Measurements from ENCODE around the gene NEK1. TPM values are rescaled to one million over a fixed set of nuclear protein-coding genes. Genes with fewer than 3 reads are reported as not detected.

NEK1 gene
- total RNA-seq, 4 donors from 2014 or later, result 6.0 to 11.1 (median 6.7) TPM

GRCh38 chr4:169619958-169620879 lies 7.8 kb upstream of the NEK1 start, which contains the start of gene CLCN3:
TSS of gene CLCN3 (plus strand) at chr4:169620578. CDS start at chr4:169635929, 15,351 bp downstream.
- DNase-seq (ENCODE audit: low spot score in 2 of 2), result peak; percentile 98
- Histone ChIP-seq H3K27ac (peak within 1 kb of the TSS; percentile 97), H3K4me3 (peak within 1 kb of the TSS; percentile 62), H3K9me3 (no peaks in the 10 kb centered on the region), H3K4me1 (peaks cover 36% of the 10 kb centered on the region), H3K27me3 (no peaks in the 10 kb centered on the region), H3K36me3 (no peaks in the 10 kb centered on the region)
- under 1% methylated on average over 59 of the region's 67 CpGs for WGBS
- TF ChIP-seq CTCF (IDR thresholded peaks at IDR 0.05) (no peak), POLR2AphosphoS5 (IDR thresholded peaks at IDR 0.05) (peak; percentile 25 to 84 (median 78)), POLR2A (IDR thresholded peaks at IDR 0.05) (peak; percentile 8 to 81), EP300 (IDR thresholded peaks at IDR 0.05) (no peak)

- Histone ChIP-seq H3K4me3 (peak overlapping the region; percentile 62), H3K27ac (peak overlapping the region; percentile 97), H3K36me3 (no peaks in the 10 kb centered on the region), H3K27me3 (no peaks in the 10 kb centered on the region), H3K4me1 (peaks cover 36% of the 10 kb centered on the region), H3K9me3 (no peaks in the 10 kb centered on the region)
- TF ChIP-seq POLR2A (IDR thresholded peaks at IDR 0.05) (no peak), CTCF (IDR thresholded peaks at IDR 0.05) (peak; percentile 18 to 47)
- WGBS, result 2% methylated on average over 12 of the region's 12 CpGs
- no peak for DNase-seq (ENCODE audit: low spot score in 2 of 2)
Observed at GRCh38 chr4:169619518-169619957, 7.2 kb upstream of the NEK1 start.

DNA sequence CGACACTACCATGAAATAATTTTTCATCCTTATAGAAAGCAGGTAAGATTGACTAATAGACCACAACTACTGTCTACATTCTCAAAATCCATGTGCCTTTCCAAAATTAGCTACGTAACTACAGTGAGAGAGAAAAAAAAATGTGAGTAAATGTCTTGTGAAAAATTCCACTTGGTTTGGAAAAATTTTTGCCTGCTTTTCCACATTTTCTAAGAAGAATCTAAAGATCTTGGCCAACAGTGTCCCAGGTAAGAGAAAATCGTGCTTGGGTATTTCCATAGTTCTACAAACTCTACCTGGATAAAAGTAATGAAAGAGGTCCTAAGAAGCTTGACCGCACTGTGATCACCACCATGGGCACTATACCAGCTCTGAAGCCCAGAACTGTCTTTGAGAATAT lies 6.6 kb upstream of the NEK1 start:
- WGBS, result 85% methylated on average over 4 of the region's 4 CpGs
- Histone ChIP-seq H3K36me3 (no peaks in the 10 kb centered on the region), H3K4me3 (peak overlapping the region; percentile 62), H3K9me3 (no peaks in the 10 kb centered on the region), H3K27ac (peak overlapping the region; percentile 97), H3K27me3 (no peaks in the 10 kb centered on the region), H3K4me1 (peaks cover 36% of the 10 kb centered on the region)
- no peak for DNase-seq (ENCODE audit: low spot score in 2 of 2)
- TF ChIP-seq CTCF (IDR thresholded peaks at IDR 0.05) (no peak), EP300 (IDR thresholded peaks at IDR 0.05) (no peak), POLR2AphosphoS5 (IDR thresholded peaks at IDR 0.05) (no peak), POLR2A (IDR thresholded peaks at IDR 0.05) (no peak)

DNA sequence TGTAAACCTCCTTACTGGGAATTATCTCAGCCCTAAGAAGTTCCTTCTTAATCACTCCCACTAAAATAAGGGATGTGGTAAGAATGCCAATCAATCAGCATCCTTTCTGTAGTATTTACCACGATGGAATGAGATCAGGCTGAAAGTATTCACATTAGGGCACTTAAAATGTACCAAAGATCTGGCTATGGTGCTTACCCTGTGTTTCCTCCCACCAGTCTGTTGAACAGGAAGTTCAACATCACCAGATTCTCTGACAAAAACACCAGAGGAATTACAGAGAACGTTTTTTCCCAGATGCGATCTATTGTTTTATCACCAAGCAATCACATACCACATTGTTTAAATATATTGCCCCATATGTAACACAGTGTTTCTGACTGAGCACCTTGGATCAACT lies 5.9 kb upstream of the NEK1 start:
- Histone ChIP-seq H3K27me3 (no peaks in the 10 kb centered on the region), H3K4me3 (no peak overlapping the region), H3K27ac (no peak overlapping the region), H3K4me1 (peaks cover 37% of the 10 kb centered on the region), H3K36me3 (no peaks in the 10 kb centered on the region), H3K9me3 (no peaks in the 10 kb centered on the region)
- WGBS, result 43% methylated on average over 3 of the region's 3 CpGs
- no peak for DNase-seq (ENCODE audit: low spot score in 2 of 2)
- TF ChIP-seq POLR2A (IDR thresholded peaks at IDR 0.05) (no peak), EP300 (IDR thresholded peaks at IDR 0.05) (no peak), CTCF (IDR thresholded peaks at IDR 0.05) (no peak), POLR2AphosphoS5 (IDR thresholded peaks at IDR 0.05) (no peak)

- Histone ChIP-seq H3K4me1 (peaks cover 35% of the 10 kb centered on the region), H3K4me3 (no peak overlapping the region), H3K36me3 (no peaks in the 10 kb centered on the region), H3K27me3 (no peaks in the 10 kb centered on the region), H3K27ac (no peak overlapping the region), H3K9me3 (no peaks in the 10 kb centered on the region)
- TF ChIP-seq CTCF (IDR thresholded peaks at IDR 0.05), result no peak
- no peak for TF ChIP-seq EP300 (IDR thresholded peaks at IDR 0.05)
- TF ChIP-seq POLR2AphosphoS5 (IDR thresholded peaks at IDR 0.05), result no peak
- no peak for TF ChIP-seq POLR2A (IDR thresholded peaks at IDR 0.05)
- 83% methylated on average over 2 of the region's 2 CpGs for WGBS
- DNase-seq (ENCODE audit: low spot score in 2 of 2), result no peak
Observed at GRCh38 chr4:169617306-169617705, 4.9 kb upstream of the NEK1 start.

Data from suprapubic skin (tissue), 4 donors.